GM10248 (cell line): ENCODE data around the gene ROGDI.
"Not testable (repeated sequence)": the region's sequence is repeated elsewhere in the genome, so short reads cannot be mapped to it uniquely, and the experiment has no call there.

ENCODE experiments used
- CTCF ChIA-PET: fragments of 300-600 bp; sonication (Branson Sonifier 250); formaldehyde crosslinking; extraction: SDS; loops from one replicate; lab custom pipeline; 2021; ENCODE audit warnings: antibody characterized with exemption; lab: Yijun Ruan, JAX
- POLR2A ChIA-PET: fragments of 350-650 bp; sonication (Branson Sonifier 250); formaldehyde crosslinking; extraction: SDS; loops from one replicate; lab custom pipeline; 2020; ENCODE audit warnings: antibody characterized with exemption; lab: Yijun Ruan, JAX
- DNase-seq: peaks from one replicate; pipeline ENCODE4 v3.0.0; 2012; ENCODE audit errors: extremely low spot score
- TF ChIP-seq, protein P1 (sequence below): IDR thresholded peaks from 2 replicates; pipeline ENCODE4 v1.5.1; 2012; ENCODE audit warnings: mild to moderate bottlenecking, low read depth; ENCODE audit errors: extremely low read depth, missing control alignments, control extremely low read depth

Gene ROGDI

DNA sequence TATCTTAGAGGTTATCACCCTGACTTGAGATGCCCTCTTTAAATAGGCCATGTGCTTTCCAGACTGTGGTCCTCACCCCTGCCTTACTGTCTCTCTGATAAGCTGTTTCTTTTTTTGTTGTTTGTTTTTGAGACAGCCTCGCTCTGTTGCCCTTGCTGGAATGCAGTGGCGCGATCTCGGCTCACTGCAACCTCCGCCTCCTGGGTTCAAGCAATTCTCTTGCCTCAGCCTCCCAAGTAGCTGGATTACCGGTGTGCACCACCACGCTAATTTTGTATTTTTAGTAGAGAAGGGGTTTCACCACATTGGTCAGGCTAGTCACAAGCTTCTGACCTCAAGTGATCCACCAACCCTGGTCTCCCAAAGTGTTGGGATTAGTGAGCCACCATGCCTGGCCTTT is 13.5 kb downstream of the ROGDI start:
- CTCF ChIA-PET: interaction anchor here (0.9 kb wide), 1 partner anchor 65 kb away, joined by 3 read pairs; no protein-coding TSS in a partner anchor
- POLR2A ChIA-PET: no interaction called here
- TF ChIP-seq, protein P1, sequence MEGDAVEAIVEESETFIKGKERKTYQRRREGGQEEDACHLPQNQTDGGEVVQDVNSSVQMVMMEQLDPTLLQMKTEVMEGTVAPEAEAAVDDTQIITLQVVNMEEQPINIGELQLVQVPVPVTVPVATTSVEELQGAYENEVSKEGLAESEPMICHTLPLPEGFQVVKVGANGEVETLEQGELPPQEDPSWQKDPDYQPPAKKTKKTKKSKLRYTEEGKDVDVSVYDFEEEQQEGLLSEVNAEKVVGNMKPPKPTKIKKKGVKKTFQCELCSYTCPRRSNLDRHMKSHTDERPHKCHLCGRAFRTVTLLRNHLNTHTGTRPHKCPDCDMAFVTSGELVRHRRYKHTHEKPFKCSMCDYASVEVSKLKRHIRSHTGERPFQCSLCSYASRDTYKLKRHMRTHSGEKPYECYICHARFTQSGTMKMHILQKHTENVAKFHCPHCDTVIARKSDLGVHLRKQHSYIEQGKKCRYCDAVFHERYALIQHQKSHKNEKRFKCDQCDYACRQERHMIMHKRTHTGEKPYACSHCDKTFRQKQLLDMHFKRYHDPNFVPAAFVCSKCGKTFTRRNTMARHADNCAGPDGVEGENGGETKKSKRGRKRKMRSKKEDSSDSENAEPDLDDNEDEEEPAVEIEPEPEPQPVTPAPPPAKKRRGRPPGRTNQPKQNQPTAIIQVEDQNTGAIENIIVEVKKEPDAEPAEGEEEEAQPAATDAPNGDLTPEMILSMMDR: no peak
- no peak for DNase-seq

DNA sequence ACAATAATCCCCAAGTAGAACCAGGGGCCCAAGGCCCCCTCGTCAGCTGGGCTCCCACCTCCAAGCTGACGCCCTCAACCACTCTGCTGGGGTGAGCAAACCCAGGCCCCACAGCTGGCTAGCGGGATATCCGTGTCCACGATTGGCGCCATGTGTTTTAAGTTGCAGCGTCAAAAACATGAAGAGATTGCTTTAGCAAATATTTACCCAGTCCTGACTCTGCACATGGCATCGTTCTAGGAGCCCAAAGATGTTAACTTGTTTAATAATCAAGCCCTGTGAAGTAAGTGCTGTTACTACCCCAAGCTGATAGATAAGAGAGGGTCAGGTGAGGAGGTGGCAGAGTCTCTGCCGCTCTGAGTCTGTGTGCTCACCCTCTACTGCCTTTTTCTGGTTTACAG is 13.9 kb downstream of the ROGDI start:
- ChIA-PET CTCF (interaction anchor here (0.9 kb wide), 1 partner anchor 64 kb away, joined by 3 read pairs; no protein-coding TSS in a partner anchor), POLR2A (interaction anchor here (0.6 kb wide), 1 partner anchor 74 kb away, joined by 8 read pairs; no protein-coding TSS in a partner anchor)
- TF ChIP-seq, protein P1: no peak
- DNase-seq: no peak

DNA sequence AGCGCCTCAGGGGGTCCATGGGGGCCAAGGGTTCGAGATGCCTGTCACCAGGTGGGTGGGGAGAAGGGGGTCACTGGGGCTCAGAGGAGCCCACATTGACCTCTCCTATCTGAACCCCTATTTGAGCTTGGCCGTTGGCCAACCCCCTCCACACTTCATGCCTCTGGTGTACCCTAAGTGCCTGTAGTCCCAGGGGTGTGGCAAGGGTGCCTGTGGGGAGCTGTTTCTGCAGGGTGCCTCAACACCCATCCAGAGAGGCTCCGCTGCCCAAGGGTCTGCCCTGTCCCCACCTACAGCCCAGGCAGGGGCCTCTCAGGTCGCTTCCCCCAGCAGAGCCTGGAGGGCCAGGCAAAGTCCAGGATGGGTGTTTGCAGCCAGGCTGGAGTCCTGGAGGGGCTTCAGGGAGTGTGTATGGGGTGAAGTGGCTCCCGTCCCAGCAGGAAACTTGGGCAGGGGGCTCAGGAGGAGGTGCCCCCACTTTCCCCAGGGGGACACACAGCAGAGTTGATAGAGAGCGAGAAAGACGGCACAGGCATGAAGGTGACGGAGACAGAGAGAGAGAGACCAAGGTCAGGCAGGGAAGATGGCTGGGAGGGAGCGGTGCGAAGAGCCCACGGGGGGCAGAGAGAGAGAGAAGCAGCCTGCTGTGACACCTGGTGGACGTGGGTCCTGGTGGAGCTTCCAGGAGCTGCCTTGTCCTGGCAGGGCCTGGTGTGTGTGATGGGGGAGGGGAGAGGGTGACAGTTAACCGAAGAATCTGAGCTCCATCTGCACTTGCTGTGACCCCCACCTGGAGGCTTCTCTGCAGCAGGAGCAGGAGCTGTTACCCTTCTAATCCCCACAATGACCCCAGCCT is 14.6 kb downstream of the ROGDI start, which contains the start of gene SEPTIN12:
SEPTIN12 (minus strand) TSS at position 719 of the 856 bp plus-strand sequence; CDS start at position 19, 700 bp downstream.
- ChIA-PET POLR2A (interaction anchor here (0.6 kb wide), 1 partner anchor 73 kb away, joined by 8 read pairs; no protein-coding TSS in a partner anchor), CTCF (interaction anchor here (0.9 to 1.1 kb wide), 2 partner anchors 9 to 64 kb away, joined by 3 read pairs; no protein-coding TSS in a partner anchor)
- TF ChIP-seq, protein P1: no peak
- no peak for DNase-seq

DNA sequence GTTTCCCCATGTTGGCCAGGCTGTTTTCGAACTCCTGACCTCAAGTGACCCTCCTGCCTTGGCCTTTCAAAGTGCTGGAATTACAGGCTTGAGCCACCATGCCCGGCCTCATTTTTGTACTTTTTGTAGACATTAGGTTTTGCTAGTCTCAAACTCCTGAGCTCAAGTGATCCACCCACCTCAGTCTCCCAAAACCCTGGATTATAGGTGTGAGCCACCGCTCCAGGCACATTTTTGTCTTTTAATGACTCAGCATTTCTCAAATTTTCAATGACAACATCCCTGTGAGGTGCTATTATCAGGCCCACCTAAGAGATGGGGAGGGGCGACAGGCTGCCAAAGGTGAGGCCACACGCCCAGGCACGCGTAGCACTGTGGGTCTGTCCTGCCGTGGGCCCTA is 15.4 kb downstream of the ROGDI start:
- TF ChIP-seq, protein P1: no peak
- ChIA-PET CTCF (interaction anchor here (1.1 kb wide), 1 partner anchor 10 kb away, joined by 3 read pairs; no protein-coding TSS in a partner anchor), POLR2A (no interaction called here)
- DNase-seq: no peak

DNA sequence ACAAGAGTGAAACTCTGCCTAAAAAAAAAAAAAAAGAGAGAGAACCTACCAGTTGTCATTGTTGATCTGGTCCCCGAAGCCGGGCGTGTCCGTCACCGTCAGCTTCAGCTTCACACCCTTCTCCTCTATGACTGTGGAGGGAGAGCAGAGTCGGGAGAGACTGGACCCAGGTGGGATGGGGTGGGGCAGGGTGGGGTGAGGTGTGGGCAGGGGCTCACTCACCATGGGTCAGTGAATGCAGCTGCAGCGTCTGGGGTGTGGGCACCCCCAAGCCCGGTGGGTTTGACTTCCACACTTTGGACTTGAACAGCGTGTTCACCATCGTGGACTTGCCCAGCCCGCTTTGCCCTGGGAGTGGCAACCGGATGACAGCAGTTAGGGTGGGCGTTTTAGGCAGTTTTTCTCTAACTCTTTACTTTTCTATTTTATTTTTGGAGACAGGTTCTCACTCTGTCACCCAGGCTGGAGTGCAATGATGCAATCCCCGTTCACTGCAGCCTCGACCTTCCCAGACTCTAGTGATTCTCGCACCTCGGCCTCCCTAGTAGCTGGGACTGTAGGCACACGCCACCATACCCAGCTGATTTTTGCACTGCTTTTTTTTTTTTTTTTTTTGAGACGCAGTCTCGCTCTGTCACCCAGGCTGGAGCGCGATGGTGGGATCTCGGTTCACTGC is 16.5 kb downstream of the ROGDI start:
- ChIA-PET POLR2A (interaction anchor here (0.6 kb wide), 1 partner anchor 12 kb away, joined by 3 read pairs; no protein-coding TSS in a partner anchor), CTCF (no interaction called here)
- TF ChIP-seq, protein P1: no peak
- no peak for DNase-seq

DNA sequence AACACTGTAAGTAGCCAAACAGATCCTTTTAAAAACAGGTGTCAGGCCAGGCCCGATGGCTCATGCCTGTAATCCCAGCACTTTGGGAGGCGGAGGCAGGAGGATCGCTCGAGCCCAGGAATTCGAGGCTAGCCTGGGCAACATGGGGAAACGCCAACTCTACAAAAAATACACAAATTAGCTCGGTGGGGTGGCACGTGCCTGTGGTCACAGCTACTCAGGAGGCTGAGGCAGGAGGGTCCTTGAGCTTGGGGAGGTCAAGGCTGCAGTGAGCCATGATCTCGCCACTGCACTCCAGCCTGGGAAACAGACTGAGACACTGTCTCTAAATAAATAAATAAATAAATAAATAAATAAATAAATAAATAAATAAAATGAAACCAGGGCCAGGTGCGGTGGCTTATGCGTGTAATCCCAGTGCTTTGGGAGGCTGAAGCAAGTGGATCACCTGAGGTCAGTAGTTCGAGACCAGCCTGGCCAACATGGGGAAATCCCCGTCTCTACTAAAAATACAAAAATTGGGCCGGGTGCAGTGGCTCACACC is 17.9 kb downstream of the ROGDI start:
- CTCF ChIA-PET, POLR2A ChIA-PET, DNase-seq: not testable (repeated sequence)

DNA sequence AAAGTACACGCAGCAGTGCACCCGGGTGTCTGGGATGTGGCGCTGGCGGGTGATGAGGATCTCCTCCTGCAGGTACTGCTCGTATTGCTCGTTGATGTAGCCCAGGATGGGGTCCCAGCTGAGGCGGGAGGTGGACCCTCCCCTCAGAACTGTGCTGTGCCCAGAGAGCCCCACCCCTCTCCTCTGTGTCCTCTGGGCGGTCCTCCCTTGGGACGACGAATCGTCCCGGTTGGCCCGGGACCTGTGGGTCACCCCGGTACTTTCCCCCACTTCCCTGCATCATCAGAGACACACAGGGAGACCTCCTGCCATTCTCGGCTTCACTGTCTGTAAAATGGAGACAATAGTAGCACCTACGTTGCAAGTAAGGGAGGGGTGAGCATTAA is 18.5 kb downstream of the ROGDI start:
- no peak for DNase-seq
- ChIA-PET CTCF (no interaction called here), POLR2A (no interaction called here)
- TF ChIP-seq, protein P1: no peak
